ENCODE results near the gene OR51G1.
"Not testable (repeated sequence)": the region's sequence is repeated elsewhere in the genome, so short reads cannot be mapped to it uniquely, and the experiment has no call there.

Gene OR51G1

GRCh38 chr11:4924239-4924638 is at the start of gene OR51G1:
Gene OR51G1 (minus strand): TSS chr11:4924339. CDS start chr11:4924339, 0 bp downstream.
- DNase-seq (ENCODE audit: low read depth in 1 of 2, low spot score in 1 of 2), result no peak

GRCh38 chr11:4962816-4963215 is 38.7 kb upstream of the OR51G1 start:
- DNase-seq (ENCODE audit: low read depth in 1 of 2, low spot score in 1 of 2), result no peak

GRCh38 chr11:4960877-4961276 is 36.7 kb upstream of the OR51G1 start:
- no peak for DNase-seq (ENCODE audit: low read depth in 1 of 2, low spot score in 1 of 2)

GRCh38 chr11:4957396-4957795 is 33.3 kb upstream of the OR51G1 start:
- DNase-seq (ENCODE audit: low read depth in 1 of 2, low spot score in 1 of 2), result no peak

- not testable (repeated sequence) for DNase-seq (ENCODE audit: low read depth in 1 of 2, low spot score in 1 of 2)
These were observed 31.5 kb upstream of the OR51G1 start, which contains the start of gene OR51A2 for GRCh38 chr11:4955613-4956012. Gene OR51A2 (minus strand): TSS chr11:4955713. CDS start chr11:4955713, 0 bp downstream.

GRCh38 chr11:4947505-4947904 is 23.4 kb upstream of the OR51G1 start, which contains the start of gene OR51A4:
Gene OR51A4 (minus strand): TSS chr11:4947605. CDS start chr11:4947100, 505 bp downstream.
- no peak for DNase-seq (ENCODE audit: low read depth in 1 of 2, low spot score in 1 of 2)

- DNase-seq (ENCODE audit: low read depth in 1 of 2, low spot score in 1 of 2), result no peak
These were observed 12.6 kb upstream of the OR51G1 start for GRCh38 chr11:4936745-4937144.

GRCh38 chr11:4932751-4933150 is 8.6 kb upstream of the OR51G1 start:
- no peak for DNase-seq (ENCODE audit: low read depth in 1 of 2, low spot score in 1 of 2)

- DNase-seq (ENCODE audit: low read depth in 1 of 2, low spot score in 1 of 2), result no peak
These were observed 2.5 kb upstream of the OR51G1 start for GRCh38 chr11:4926608-4927007.

GRCh38 chr11:4922304-4922703 is 1.8 kb downstream of the OR51G1 start:
- no peak for DNase-seq (ENCODE audit: low read depth in 1 of 2, low spot score in 1 of 2)

- DNase-seq (ENCODE audit: low read depth in 1 of 2, low spot score in 1 of 2), result no peak
These were observed 2.3 kb downstream of the OR51G1 start for GRCh38 chr11:4921796-4922195.

GRCh38 chr11:4919250-4919649 is 4.9 kb downstream of the OR51G1 start, which contains the start of gene OR51G2:
Gene OR51G2 (minus strand): TSS chr11:4919350. CDS start chr11:4915663, 3,687 bp downstream.
- DNase-seq (ENCODE audit: low read depth in 1 of 2, low spot score in 1 of 2), result no peak

- no peak for DNase-seq (ENCODE audit: low read depth in 1 of 2, low spot score in 1 of 2)
These were observed 7.6 kb downstream of the OR51G1 start for GRCh38 chr11:4916581-4916980.

- no peak for DNase-seq (ENCODE audit: low read depth in 1 of 2, low spot score in 1 of 2)
These were observed 20.7 kb downstream of the OR51G1 start, which contains the start of gene OR51A7 for GRCh38 chr11:4903484-4903883. Gene OR51A7 (plus strand): TSS chr11:4903783. CDS start chr11:4907370, 3,587 bp downstream.

- DNase-seq (ENCODE audit: low read depth in 1 of 2, low spot score in 1 of 2), result no peak
These were observed 32.0 kb downstream of the OR51G1 start for GRCh38 chr11:4891996-4892640.

GRCh38 chr11:4890279-4890678 is 33.9 kb downstream of the OR51G1 start:
- DNase-seq (ENCODE audit: low read depth in 1 of 2, low spot score in 1 of 2), result no peak

GRCh38 chr11:4887591-4887990 is 36.5 kb downstream of the OR51G1 start:
- DNase-seq (ENCODE audit: low read depth in 1 of 2, low spot score in 1 of 2), result no peak

- DNase-seq (ENCODE audit: low read depth in 1 of 2, low spot score in 1 of 2), result no peak
These were observed 38.0 kb downstream of the OR51G1 start for GRCh38 chr11:4886186-4886585.

GRCh38 chr11:4884361-4884760 is 39.8 kb downstream of the OR51G1 start:
- DNase-seq (ENCODE audit: low read depth in 1 of 2, low spot score in 1 of 2), result no peak

- no peak for DNase-seq (ENCODE audit: low read depth in 1 of 2, low spot score in 1 of 2)
These were observed 41.6 kb downstream of the OR51G1 start for GRCh38 chr11:4882543-4882942.

GRCh38 chr11:4881860-4882500 is 42.2 kb downstream of the OR51G1 start, which contains the start of gene OR51T1:
Gene OR51T1 (plus strand): TSS chr11:4881900. CDS start chr11:4881900, 0 bp downstream.
- no peak for DNase-seq (ENCODE audit: low read depth in 1 of 2, low spot score in 1 of 2)

GRCh38 chr11:4881188-4881587 is 43.0 kb downstream of the OR51G1 start:
- DNase-seq (ENCODE audit: low read depth in 1 of 2, low spot score in 1 of 2), result no peak
